Omental fat pad (tissue), 4 donors: ENCODE measurements around the gene C2CD2L. TPM values are rescaled to one million over a fixed set of nuclear protein-coding genes. Genes with fewer than 3 reads are reported as not detected.
A peak's percentile ranks its signal among the peaks of the same experiment; 100 is the strongest.
"Not testable (repeated sequence)": the region's sequence is repeated elsewhere in the genome, so short reads cannot be mapped to it uniquely, and the experiment has no call there.

Experiments
- ATAC-seq: fragments of 150-250 bp; one replicate; pipeline ENCODE4 v1.9.1; 2016; ENCODE audit warnings: mild to moderate bottlenecking, moderate library complexity; ENCODE audit not compliant: low FRiP score
- DNase-seq: peaks from one replicate; pipeline ENCODE4 v3.0.0-alpha.2; 2019; ENCODE audit warnings: low spot score
- CTCF ChIP-seq, 3 donors: fragments of 450-650 bp; IDR thresholded peaks; one replicate each; pipeline ENCODE4 v1.5.1; 2016 to 2017; ENCODE audit warnings: antibody characterized with exemption in 3 of 3, mild to moderate bottlenecking in 3 of 3, moderate library complexity in 2 of 3
- total RNA-seq, 4 donors: library from RNA; depleted of rRNA; stranded (reverse); fragments of >200 nt; gene quantifications; one replicate each; pipeline ENCODE4 v1.1.0, GENCODE V29; 2016

The C2CD2L gene
- total RNA-seq, result 10 to 100 TPM in 1 of 4 donors, 1 to 10 TPM in 3; 8.2 to 10.7 (median 9.0) TPM

DNA sequence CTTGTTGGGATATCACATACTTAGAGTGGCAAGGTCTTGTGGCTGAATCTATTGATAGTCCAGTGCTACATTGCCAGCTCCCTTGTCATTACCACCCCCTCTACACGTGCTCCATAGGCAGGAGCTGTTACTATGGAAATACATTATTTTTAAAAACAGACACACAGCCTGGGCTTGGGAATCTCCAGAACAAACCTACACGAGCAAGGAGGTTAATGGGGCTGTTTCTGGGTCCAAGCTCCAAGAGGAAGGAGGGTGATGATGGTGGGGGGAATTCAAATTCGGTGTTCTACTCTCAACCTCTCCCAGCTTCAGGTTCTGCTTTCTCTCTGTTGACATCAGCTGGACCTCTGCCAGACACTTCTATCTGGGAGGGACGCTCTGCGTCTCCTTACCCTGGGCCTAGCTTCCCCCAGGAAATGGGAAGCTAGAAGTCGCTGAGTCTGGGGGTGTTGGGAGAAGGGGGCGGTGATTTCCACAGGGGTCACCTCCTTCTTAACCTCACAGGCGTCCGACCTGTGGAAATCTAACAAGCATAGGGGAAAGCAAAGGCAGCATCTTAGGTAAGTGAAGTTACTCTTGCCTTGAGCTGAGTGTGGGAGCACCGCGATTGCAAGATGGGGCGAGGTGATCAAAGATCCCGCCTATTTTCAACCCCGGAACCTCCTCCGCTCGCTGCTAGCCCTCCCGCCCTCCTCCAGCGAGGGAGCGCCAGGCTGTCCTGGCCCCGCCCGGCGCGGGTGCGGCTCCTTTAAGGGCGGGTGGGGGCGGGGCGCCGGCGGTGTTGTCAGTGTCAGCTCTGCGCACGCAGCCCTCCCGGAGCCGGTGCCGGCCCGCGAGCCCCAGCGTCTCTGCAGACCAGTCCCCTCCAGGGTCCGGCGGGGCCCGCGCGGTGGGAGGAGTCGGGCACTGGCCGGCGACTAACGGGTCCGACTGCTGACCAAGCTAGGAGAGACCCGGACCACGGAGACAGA is at the start of gene C2CD2L:
C2CD2L (plus strand) TSS at position 781 of the 974 bp plus-strand sequence. CDS start 398 bp downstream, outside the sequence.
- peak; percentile 72 for DNase-seq
- no peak for TF ChIP-seq CTCF (IDR thresholded peaks at IDR 0.05)
- ATAC-seq, result peak; percentile 82

DNA sequence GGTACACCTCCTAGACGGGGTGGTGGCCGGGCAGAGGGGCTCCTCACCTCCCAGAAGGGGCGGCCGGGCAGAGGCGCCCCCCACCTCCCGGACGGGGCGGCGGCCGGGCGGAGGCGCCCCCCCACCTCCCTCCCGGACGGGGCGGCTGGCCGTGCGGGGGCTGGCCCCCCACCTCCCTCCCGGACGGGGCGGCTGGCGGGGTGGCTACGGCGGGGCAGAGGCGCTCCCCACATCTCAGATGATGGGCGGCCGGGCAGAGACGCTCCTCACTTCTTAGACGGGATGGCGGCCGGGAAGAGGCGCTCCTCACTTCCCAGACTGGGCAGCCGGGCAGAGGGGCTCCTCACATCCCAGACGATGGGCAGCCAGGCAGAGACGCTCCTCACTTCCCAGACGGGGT is 48.0 kb upstream of the C2CD2L start:
- DNase-seq, ATAC-seq: not testable (repeated sequence)

DNA sequence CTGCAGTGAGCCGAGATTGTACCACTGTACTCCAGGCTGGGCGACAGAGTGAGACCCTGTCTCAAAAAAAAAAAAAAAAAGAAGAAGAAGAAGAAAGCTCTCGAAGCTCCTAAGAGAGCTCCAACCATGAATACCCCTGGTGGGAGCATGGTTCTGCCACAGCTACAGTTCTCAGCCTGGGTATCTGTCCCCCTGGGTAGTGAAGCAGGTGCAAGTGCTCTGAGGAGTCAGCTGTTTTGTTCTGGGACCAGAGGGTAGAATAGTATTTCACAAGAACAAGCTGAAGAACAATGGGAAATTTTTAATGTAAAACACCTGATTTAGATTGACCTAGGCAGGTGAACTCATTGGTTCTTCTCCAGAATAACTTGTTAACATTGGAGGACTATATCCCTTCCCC is 45.9 kb upstream of the C2CD2L start:
- DNase-seq (no peak), ATAC-seq (no peak)
- TF ChIP-seq CTCF (IDR thresholded peaks at IDR 0.05), result no peak

- no peak for DNase-seq
- ATAC-seq, result no peak
- TF ChIP-seq CTCF (IDR thresholded peaks at IDR 0.05), result no peak
Measured at GRCh38 chr11:119062779-119063178, 44.4 kb upstream of the C2CD2L start.

GRCh38 chr11:119065369-119065768 is 41.8 kb upstream of the C2CD2L start:
- no peak for ATAC-seq
- DNase-seq, result no peak
- no peak for TF ChIP-seq CTCF (IDR thresholded peaks at IDR 0.05)

GRCh38 chr11:119067371-119068222 is 39.5 kb upstream of the C2CD2L start, which contains the start of gene VPS11:
Gene VPS11, plus strand, starts transcription at chr11:119067818. Its CDS starts 6 bp downstream, at chr11:119067824.
- DNase-seq (peak; percentile 91), ATAC-seq (peak; percentile 97)
- TF ChIP-seq CTCF (IDR thresholded peaks at IDR 0.05), result no peak

GRCh38 chr11:119077839-119078238 is 29.3 kb upstream of the C2CD2L start:
- no peak for TF ChIP-seq CTCF (IDR thresholded peaks at IDR 0.05)

More at GRCh38 chr11:119077839-119078238, 29.3 kb upstream of the C2CD2L start:
- ATAC-seq (no peak), DNase-seq (no peak)
